HG02840 (cell line): ENCODE results near the gene CDK5RAP3.
"Not testable (repeated sequence)": the region's sequence is repeated elsewhere in the genome, so short reads cannot be mapped to it uniquely, and the experiment has no call there.

Source experiments
- ATAC-seq: cut with Tn5 transposase; IDR thresholded peaks from one replicate; pipeline ENCODE4 v1.9.1; 2021; ENCODE audit warnings: mild to moderate bottlenecking, moderate library complexity, moderate number of reproducible peaks; ENCODE audit not compliant: unreplicated experiment, low FRiP score

The CDK5RAP3 gene

GRCh38 chr17:47995241-47995935 lies 24.5 kb downstream of the CDK5RAP3 start:
- ATAC-seq: no peak

- no peak for ATAC-seq
These were observed 25.3 kb downstream of the CDK5RAP3 start for GRCh38 chr17:47996201-47996600.

- no peak for ATAC-seq
These were observed 26.7 kb downstream of the CDK5RAP3 start for GRCh38 chr17:47997586-47997985.

GRCh38 chr17:47998044-47998443 lies 27.1 kb downstream of the CDK5RAP3 start:
- no peak for ATAC-seq

GRCh38 chr17:47999582-47999981 lies 28.7 kb downstream of the CDK5RAP3 start:
- no peak for ATAC-seq

GRCh38 chr17:48001197-48001596 lies 30.3 kb downstream of the CDK5RAP3 start:
- no peak for ATAC-seq

- ATAC-seq: not testable (repeated sequence)
These were observed 30.7 kb downstream of the CDK5RAP3 start for GRCh38 chr17:48001657-48002056.

- no peak for ATAC-seq
These were observed 31.5 kb downstream of the CDK5RAP3 start for GRCh38 chr17:48002266-48002915.

- ATAC-seq: no peak
These were observed 32.1 kb downstream of the CDK5RAP3 start for GRCh38 chr17:48002916-48003416.

GRCh38 chr17:48003417-48004151 lies 32.7 kb downstream of the CDK5RAP3 start:
- ATAC-seq: no peak

GRCh38 chr17:48004983-48005382 lies 34.1 kb downstream of the CDK5RAP3 start:
- ATAC-seq: no peak

- no peak for ATAC-seq
These were observed 36.2 kb downstream of the CDK5RAP3 start for GRCh38 chr17:48006936-48007709.

GRCh38 chr17:48010193-48010592 lies 39.3 kb downstream of the CDK5RAP3 start:
- no peak for ATAC-seq

GRCh38 chr17:48011405-48012150 lies 40.7 kb downstream of the CDK5RAP3 start:
- no peak for ATAC-seq

GRCh38 chr17:48012151-48012520 lies 41.2 kb downstream of the CDK5RAP3 start:
- ATAC-seq: no peak

- ATAC-seq: no peak
These were observed 41.7 kb downstream of the CDK5RAP3 start for GRCh38 chr17:48012654-48013053.

GRCh38 chr17:48013876-48014594 lies 43.1 kb downstream of the CDK5RAP3 start:
- ATAC-seq: no peak

- no peak for ATAC-seq
These were observed 43.7 kb downstream of the CDK5RAP3 start for GRCh38 chr17:48014595-48015111.

- no peak for ATAC-seq
These were observed 45.2 kb downstream of the CDK5RAP3 start for GRCh38 chr17:48016112-48016511.
